HG02588 (cell line): Measurements from ENCODE around the gene CDK19.
"Not testable (repeated sequence)": the region's sequence is repeated elsewhere in the genome, so short reads cannot be mapped to it uniquely, and the experiment has no call there.

Source experiments
- ATAC-seq: cut with Tn5 transposase; IDR thresholded peaks from one replicate; pipeline ENCODE4 v1.9.1; 2021; ENCODE audit warnings: mild to moderate bottlenecking, moderate library complexity; ENCODE audit not compliant: unreplicated experiment

CDK19 gene

DNA sequence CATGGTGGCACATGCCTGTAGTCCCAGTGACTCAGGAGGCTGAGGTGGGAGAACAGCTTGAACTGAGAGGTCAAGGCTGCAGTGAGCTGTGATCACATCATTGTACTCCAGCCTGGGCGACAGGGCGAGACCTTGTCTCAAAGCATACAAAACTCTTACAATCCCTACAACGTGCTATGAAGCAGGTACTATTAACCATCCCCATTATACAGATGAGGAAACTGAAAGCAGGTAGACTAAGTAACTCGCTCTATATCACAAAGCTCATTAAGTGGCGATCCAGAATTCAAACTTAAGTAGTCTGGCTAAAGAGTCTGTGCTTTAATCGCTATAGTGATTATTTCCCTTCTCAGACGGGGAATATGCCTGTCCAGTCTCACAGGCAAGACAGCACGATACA, 54.7 kb downstream of the CDK19 start:
- ATAC-seq, result no peak

GRCh38 chr6:110760098-110760497, 55.2 kb downstream of the CDK19 start:
- not testable (repeated sequence) for ATAC-seq

- ATAC-seq, result no peak
Measured at GRCh38 chr6:110757926-110758325, 57.3 kb downstream of the CDK19 start.

DNA sequence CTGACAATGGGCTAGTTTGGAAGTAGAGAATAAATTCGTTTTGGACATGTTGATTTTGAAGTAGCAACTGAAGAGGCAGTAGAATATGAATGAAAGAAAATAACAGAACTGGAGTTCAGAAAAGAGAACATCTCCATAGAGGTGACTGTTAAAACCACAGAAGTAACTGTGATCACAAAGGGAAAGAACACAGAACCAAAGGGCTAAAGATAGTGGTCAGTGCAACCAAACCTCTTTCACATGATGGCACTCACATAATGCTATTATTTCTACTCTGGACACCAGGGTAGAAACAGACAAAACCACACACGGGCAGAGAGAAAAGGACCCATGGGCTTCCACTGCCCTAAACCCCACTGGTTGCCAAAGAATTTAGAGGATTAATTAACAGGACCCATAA, 58.5 kb downstream of the CDK19 start:
- peak; percentile 78 for ATAC-seq

DNA sequence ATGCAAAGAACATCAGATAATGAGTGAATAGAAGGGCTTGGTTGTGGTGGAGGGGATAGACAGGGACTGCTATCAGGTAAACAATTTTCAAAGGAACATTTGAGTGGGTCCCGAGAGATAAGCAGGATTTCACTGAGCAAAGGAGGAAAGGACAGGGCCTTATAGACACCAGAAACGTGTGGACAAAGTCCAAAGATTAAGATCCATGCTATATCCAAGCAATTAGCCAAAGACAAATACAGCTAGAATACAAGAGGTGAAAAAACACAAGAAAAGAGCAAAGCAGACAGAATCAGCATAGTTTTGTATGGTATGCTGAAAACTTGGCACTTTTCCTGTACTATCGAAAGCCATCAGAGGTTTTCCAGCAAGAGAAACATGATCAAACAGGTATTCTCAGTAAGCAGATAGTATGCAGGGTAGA, 59.8 kb downstream of the CDK19 start:
- no peak for ATAC-seq

DNA sequence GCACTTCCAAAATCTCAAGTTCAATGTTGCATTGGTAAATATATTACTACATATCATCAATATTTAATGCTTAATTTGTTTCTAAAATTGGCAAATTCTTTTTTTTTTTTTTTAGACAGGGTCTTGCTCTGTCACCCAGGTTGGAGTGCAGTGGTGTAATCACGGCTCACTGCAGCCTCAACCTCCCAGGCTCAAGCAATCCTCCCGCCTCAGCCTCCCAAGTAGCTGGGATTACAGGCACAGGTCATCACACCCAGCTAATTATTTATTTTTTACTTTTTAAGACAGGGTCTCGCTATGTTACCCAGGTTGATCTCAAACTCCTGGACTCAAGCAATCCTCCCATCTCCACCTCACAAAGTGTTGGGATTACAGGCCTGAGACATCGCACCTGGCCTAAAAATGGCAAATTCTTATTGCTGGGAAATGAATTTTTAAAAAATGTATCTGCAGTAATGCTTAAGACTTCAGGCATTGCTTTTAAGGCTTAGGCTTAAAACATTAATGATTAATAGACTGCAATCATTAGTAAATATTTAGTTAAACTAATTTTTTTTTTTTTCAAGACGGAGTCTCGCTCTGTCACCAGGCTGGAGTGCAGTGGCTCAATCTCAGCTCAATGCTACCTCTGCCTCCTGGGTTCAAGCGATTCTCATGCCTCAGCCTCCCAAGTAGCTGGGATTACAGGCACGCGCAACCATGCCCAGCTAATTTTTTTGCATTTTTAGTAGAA, 61.2 kb downstream of the CDK19 start:
- ATAC-seq, result not testable (repeated sequence)

DNA sequence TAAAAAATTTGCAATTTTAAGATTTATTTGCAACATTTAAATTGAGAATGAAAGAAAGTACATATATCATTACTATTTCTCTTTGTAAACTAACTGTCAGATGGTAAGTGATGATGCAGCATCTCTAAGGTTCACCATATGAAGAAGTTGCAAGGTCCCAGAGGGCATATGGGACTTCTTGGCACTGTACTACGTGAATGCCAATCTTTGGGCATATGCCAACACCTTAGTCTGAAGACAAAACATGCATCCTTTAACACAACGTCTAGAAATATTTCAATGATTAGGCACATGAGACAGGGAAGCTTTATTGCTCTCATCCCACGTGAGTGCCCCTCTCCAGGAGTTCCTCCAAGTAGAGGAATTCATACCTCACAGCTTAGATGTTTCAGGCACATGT, 66.8 kb downstream of the CDK19 start:
- no peak for ATAC-seq

DNA sequence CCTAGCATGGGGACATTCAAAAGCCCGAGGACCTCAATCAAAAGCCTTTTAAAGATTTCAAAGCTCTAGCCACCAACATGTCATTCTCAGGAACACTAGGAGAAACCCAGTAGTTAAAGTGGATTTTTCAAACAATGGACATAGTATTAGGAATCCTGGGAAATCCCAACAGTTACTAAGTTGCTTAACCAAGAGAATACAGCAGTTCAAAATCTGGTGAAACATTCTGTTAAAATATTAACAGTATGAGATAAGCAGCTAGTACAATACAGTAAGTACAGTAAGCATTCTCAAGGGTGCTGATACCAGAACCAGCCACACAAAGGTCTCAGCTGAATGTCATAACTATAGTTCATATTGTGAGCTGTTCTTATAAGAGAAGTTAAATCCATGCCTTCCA, 68.6 kb downstream of the CDK19 start:
- ATAC-seq, result no peak

- no peak for ATAC-seq
Measured at GRCh38 chr6:110744991-110745390, 70.3 kb downstream of the CDK19 start.

DNA sequence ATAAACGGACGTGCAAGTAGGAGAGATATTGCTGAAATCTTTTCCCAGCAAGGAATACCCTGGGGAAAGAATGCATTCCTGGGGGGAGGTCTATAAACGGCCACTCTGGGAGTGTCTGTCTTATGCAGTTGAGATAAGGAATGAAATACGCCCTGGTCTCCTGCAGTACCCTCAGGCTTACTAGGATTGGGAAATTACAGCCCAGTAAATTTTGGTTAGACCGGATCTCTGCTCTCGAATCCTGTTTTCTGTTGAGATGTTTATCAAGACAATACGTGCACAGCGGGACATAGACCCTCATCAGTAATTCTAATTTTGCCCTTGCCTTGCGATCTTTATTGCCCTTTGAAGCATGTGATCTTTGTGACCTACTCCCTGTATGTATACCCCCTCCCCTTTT, 72.7 kb downstream of the CDK19 start:
- not testable (repeated sequence) for ATAC-seq

DNA sequence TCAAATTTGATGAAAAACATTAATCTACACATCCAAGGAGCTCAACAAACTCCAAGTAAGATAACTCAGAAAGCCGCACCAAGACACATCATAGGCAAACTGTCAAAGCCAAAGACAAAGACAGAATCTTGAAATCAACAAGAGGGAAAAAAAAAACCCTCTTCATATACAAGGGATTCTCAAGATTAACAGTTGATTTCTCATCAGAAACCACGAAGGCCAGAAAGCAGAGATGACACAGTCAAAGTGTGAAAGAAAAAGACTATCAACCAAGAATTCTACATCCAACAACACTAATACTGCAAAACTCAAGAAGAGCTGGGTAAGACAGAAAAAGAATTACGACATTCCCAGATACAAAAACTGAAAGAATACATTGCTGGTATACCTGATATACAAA, 73.8 kb downstream of the CDK19 start:
- ATAC-seq, result no peak

DNA sequence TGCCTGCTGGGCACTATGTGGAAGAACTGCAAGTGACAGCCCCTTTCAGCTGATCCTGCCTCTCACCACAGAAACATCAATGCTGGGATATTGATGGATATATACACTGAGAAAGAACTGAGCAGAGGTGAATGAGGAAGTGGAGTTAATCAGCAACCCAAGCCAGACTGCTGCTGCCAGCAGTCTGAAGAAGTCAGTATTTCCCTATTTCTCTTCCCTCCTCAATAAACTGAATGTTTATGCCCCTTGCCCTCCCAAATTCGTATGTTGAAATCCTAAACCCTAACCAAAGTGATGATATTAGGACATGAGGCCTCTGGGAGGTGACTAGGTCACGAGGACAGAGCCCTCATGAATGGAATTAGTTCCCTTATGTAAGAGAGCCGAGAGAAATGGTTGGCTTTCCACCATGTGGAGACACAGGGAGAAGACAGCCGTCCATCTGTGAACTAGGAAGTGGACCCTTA, 76.3 kb downstream of the CDK19 start:
- no peak for ATAC-seq

DNA sequence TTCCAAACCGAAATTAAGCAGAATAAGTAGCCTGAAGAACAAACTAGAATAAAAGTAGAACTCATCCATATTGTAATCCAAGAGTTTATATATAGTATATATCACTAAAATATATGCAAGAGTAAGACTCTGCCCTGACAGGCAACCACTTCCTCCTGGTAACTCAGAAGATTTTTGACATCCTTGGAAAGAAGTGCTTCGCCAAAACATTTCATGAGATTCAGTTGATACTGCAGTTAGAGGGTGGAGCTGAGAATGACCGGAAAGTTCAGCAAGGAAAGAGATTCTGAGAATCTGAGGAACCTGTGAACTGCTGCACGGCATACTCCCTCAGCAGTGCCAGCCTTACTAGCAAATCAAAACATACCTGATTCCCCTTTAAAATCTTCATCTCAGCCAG, 79.6 kb downstream of the CDK19 start:
- ATAC-seq, result no peak

- no peak for ATAC-seq
Measured at GRCh38 chr6:110731898-110732297, 83.4 kb downstream of the CDK19 start.

GRCh38 chr6:110731196-110731595, 84.1 kb downstream of the CDK19 start:
- no peak for ATAC-seq

- ATAC-seq, result no peak
Measured at GRCh38 chr6:110728501-110728900, 86.8 kb downstream of the CDK19 start.

DNA sequence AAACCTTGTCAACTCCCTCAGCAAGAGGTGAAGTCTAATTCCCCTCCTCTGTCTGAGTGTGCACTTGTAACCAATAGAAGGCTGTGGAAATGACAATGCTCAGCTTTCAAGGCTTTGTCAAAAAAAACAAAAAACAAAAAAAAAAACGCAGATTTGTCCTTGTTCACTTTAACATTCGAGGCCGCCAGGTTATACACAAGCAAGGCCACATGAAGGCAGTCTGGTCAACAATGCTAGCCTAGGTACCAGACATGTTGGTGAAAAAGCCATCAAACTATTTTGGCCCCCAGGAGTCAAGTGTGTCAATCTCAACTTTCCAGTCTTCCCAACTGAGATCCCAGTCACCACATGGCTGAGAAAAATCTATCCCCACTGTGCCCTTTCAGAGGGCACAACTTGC, 92.3 kb downstream of the CDK19 start:
- no peak for ATAC-seq

GRCh38 chr6:110720066-110720465, 95.2 kb downstream of the CDK19 start:
- no peak for ATAC-seq

DNA sequence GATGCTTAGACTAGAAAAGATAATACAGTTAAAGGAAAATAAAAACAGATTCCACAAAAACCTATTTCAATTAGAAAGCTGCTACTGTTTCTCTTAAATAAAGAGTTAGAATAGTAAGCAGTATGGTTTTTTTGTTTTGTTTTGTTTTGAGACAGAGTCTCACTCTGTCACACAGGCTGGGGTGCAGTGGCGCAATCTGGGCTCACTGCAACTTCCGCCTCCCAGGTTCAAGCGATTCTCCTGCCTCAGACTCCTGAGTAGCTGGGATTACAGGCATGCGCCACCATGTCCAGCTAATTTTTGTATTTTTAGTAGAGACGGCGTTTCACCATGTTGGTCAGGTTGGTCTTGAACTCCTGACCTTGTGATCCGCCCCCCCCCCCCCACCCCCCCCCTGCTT, 95.7 kb downstream of the CDK19 start:
- not testable (repeated sequence) for ATAC-seq

DNA sequence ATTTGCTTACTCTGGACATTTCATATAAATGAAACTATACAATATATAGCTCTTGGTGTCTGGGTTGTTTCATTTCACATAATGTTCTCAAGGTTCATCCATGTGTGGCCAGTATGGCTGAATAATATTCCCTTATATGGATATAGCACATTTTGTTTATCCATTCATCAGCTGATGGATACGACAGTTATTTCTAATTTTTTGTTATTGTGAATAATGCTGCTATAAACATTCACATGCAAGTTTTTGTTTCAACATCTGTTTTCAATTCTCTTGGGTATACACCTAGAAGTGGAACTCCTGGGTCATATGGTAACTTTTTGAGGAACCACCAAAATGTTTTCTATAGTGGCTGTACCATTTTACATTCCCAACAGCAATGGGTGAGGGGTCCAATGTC, 101.1 kb downstream of the CDK19 start:
- ATAC-seq, result no peak

GRCh38 chr6:110712238-110712637, 103.0 kb downstream of the CDK19 start:
- ATAC-seq, result no peak

DNA sequence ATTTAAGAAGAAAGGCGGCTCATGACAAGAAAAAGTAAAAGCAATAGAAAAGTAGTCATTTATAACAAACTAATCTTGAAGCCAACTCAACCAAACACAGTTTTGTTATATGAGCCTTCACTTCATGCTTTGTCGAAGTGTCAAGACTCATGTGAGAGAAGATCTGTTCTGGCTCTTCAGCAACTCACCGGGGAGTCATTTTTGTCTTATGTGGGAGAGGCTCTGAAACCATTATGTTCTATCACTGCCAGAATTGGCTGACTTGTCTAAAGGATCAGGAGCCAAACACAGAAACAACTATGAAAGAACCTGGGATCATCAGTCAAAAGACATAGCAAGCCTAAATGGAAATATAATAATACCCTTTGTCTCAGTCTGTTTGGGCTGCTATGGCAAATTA, 105.2 kb downstream of the CDK19 start:
- no peak for ATAC-seq
